CD4-positive, alpha-beta T cell treated with Interleukin-15 for 1 hour (primary cell): Measurements from ENCODE around the gene ERG.

Experiments used
- DNase-seq: peaks from one replicate; pipeline ENCODE4 v3.0.0-alpha.2; 2020

Gene ERG

GRCh38 chr21:38472412-38473108 is 25.7 kb downstream of the ERG start:
- DNase-seq: no peak

DNA sequence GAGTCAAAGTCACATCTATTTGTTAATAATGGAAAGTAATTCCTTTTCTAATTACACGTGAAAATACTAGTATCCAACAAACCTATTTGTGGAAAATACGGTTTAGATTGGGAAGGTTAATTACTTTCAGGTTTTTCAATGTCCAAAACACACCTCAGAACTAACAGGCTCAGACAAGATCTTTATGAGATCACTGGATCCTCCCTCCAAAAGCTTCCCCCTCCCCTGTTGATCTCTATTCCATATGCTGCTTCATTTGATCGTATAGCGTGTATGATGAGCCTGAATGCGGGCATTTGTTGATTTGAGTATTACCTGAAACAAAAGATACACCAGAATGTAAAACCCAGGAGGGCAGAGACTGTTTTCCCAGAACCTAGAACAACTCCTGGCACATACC is 26.5 kb downstream of the ERG start:
- no peak for DNase-seq

GRCh38 chr21:38470755-38471154 is 27.5 kb downstream of the ERG start:
- no peak for DNase-seq

GRCh38 chr21:38469642-38470041 is 28.6 kb downstream of the ERG start:
- no peak for DNase-seq

DNA sequence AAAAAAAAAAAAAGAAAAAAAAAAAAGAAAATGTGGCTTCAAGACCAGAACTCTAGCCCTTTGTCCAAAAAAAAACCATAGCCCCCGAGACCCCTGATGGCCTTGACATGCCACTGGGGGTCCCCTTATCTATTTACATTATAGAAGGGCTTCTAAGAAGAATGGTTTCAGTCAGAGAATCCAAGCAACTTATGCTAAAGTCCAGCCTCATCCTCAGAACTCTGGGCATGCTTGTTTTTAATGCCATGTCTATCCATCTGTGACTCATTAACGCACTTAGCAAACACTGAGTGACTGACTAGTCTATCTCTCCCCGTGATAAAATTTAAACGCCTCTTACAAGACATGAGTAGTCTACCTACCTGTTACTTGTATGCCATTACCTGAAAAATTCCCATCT is 29.3 kb downstream of the ERG start:
- no peak for DNase-seq

DNA sequence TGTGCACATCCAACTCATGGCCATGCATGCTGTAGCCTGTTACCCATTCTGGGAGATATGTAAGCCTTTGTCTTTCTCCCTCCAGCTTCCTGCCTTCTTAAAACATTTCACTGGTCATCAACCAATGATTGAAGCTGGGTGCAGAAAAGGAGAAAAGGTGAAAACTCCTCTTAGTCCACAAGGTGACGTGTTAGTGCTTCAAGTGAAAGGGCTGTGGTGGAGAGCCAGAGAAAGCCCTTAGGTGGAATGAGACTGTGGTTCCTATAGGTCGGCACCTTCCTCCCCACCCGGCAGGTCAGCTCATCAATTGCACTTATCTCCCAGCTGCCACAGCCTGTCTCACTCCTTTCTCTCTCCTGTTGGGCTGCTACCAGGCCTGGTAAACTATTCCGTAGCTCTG is 30.4 kb downstream of the ERG start:
- DNase-seq: no peak

DNA sequence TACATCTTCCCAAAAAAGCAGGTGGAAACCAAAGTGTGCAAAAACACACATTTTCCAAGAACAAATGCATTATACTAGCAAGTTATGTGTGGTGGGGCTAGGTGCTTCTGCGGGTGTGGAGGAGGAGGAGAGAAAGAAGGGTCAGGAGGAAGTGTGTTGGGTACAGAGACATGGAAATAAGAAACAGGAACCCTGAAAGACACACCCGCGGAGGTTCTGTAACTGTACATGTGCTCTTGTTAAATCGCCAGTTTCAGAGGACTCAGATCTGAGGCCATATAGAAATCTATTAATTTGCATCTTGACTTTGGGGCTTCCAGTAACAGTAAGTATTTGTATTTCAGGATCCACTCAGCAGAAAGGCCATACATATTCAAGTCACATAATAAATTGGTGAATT is 30.9 kb downstream of the ERG start:
- DNase-seq: no peak

GRCh38 chr21:38460171-38460742 is 38.0 kb downstream of the ERG start:
- no peak for DNase-seq

GRCh38 chr21:38459490-38459889 is 38.8 kb downstream of the ERG start:
- DNase-seq: no peak

DNA sequence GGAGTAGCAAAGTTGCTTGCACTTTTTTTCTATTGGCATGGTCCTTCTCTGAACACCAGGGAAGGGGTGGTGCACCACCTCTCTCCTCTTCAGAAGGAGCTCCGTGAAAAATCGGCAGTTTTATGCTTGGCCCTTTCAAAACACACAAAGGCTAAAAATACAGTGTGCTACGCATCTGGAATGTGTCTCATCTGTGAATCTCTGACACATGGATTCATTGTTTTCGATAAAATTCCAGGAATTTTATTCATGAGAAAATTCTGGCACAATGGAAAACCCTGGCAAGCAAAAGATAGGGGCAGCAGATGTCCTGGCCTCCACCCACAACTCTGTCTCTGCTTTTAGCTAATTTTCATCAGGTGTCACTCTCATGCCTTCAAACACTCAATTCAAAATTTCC is 42.9 kb downstream of the ERG start:
- DNase-seq: no peak

- no peak for DNase-seq
Observed at GRCh38 chr21:38454702-38455101, 43.6 kb downstream of the ERG start.

DNA sequence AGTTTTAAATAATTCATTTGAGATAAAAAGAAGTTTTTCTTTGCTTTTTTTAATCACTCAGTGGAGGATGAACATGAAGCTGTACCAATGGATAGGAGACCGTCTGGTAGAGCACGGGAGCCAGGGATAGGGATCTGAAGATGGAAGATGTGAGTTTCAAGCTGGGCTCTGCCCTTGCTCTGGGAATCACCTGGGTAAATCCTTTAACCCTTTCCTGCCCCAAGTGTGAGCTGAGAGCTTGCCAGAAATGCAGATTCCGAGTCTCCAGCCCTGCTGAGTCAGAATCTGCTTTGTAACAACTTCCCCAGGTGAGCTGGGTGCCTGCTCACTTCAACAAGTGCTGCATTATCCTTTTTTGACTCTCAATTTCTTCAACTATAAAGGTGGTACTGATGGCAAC is 44.1 kb downstream of the ERG start:
- no peak for DNase-seq

DNA sequence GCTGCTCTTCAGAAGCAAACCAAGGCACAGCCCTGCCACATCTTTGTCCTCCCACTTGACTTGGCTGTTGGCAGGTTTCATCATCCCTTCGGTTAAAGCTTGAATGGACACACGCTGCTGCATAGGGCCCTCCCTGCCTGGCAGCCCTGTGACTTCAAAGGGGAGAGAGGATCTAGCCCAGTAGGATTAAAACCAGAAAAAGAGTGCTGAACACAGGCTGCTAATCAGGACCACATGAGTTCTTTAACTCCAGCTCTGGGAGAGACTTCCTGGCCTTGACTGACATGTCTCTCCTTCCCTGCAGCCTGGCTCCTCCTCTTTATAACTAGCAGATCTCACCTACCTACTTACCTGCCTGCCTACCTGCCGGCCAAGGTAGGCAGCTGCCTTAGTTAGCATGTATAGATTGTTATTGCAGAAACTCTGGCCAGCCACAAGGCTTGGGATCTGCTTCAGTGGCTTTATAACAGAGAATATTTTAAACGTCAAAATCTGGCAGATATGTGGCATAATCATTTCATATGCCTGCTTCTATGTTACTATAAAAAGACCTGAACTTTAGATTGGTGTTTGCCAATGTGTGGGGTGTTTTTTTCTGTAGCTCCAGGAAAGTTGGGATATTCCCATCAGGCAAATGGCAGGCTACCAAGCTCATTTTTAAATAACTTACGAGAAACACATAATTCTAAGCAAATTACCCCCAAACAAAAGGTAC is 49.4 kb downstream of the ERG start:
- DNase-seq: no peak

- DNase-seq: no peak
Observed at GRCh38 chr21:38447611-38448010, 50.7 kb downstream of the ERG start.

DNA sequence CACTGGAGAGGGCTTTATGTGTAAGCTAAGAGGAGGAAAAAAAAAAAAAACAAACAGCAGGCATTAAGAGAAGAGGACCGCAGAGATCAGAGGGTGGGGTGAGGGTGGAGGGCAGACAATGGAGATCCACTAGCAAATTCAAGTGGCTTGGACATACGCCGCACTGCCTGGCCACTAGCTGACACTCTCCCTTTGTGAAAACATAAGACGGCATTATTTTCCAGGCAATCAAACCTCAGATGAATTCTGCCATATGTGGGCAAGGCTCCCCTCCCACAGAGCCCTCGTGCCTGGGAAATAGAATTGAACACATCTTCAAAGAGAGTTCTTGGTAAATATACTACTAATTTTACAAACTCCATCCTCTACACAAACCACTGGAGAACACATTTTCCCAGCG is 53.6 kb downstream of the ERG start:
- DNase-seq: no peak

DNA sequence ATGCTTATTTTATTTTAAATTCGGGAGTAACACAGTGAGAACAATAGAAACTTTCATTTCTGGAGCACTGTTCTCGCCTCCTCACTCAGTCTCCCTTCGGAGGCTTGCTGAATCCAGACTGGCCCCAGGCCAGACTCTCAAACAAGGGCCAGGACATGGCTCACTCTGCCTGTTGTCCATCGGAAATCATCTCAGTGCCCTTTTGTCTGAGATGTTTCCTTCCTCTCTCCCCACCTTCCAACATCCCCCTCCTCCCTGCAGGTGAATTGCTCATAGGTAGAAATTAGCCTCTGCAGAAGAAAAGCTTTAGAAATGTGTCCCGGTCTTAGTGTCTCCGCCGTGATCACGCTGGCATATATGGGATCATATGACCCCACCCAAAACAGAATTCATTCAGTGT is 55.2 kb downstream of the ERG start:
- DNase-seq: no peak

- DNase-seq: no peak
Observed at GRCh38 chr21:38441153-38441552, 57.1 kb downstream of the ERG start.

GRCh38 chr21:38440746-38441145 is 57.5 kb downstream of the ERG start:
- DNase-seq: no peak

DNA sequence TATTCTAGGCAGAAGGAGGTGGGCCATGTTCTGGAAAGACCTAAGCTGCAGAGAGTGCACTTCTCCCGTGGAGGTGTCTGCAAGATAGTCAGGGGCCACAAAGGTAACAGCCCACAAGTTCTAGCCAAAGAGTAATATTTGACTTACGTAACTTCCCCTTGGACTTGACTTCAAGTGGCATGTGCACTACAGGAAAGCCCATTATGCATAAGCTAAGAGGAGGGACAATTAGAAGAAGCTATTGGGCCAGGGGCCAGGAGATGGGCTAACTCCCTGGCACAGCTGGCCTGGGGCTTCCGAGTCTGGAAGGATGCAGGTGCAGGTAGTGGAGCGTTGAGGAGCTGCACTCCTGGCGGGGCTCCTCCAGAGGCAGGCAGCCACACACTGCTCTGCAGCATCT is 58.3 kb downstream of the ERG start:
- no peak for DNase-seq

DNA sequence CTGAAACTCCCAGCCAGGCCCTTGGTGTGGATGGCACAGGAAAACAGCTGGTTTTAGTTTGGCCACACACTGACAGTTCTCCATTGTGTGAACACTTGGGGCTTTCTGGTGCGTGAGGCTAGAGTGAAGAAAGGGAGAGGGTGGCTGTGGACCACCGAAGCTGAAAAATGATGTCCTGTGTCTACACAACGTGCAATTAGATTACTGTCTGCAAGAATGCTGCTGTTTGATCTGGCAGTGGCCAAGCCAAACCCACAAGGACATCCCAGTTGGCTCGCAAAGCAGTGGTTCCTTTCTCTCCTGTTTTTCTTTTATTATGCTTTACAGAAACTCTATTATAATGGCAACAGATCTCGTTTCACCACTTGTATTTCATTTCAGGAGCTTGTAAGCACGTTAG is 58.9 kb downstream of the ERG start:
- DNase-seq: no peak

- DNase-seq: no peak
Observed at GRCh38 chr21:38438462-38438893, 59.8 kb downstream of the ERG start.

GRCh38 chr21:38436341-38436740 is 61.9 kb downstream of the ERG start:
- DNase-seq: no peak

DNA sequence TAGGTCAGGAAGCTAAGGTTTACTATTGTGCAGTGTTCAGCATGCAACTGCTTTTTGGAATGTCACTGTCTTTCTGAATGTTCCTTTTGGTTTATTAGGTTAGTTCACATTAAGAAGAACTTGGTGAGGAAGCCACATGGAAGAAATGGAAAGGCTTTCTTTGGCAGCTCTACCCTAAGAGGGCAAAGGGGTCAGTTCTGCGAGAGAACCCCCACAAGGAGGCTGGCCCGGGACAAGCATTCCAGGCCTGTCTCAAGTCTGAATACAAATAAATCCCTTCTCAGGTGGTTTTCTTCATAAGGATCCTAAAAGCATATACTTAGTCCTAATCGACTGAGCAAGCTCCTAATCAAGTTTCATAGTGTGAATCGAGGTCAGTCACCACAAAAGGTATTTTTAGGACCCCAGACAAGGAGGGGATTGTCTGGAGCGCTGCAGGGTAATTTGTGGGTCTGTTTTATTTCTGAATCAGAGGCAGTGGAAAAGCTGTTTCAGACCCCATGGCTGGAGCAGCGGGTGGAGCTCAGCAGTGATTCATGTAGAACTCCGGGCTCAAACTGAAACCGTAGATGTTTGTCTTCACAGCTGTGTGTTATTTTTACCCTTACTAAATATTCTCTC is 63.3 kb downstream of the ERG start:
- no peak for DNase-seq

DNA sequence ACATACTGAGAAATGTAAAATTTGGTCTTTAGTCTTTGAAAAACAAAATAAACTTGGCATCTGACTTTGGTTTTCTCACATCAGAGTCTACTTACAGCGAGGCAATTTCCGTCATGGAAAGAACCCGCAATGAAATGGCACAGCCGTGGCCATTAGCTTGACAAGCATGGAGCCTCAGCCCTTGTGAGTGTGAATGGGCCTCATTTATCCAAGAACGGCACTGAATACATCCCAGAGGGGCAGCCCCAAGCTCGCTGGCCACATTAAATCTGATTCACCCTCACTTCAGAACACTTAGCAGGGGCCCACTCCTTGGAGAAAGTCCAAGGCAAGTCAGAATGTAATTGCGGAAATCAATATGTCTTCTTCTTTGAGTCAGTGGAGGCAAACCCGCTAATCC is 64.8 kb downstream of the ERG start:
- DNase-seq: no peak
